HG03520 (cell line): ENCODE measurements around the gene ZNF850.
"Not testable (repeated sequence)": the region's sequence is repeated elsewhere in the genome, so short reads cannot be mapped to it uniquely, and the experiment has no call there.

Experiments used
- ATAC-seq: cut with Tn5 transposase; IDR thresholded peaks from one replicate; pipeline ENCODE4 v1.9.1; 2021; ENCODE audit warnings: mild to moderate bottlenecking, moderate library complexity; ENCODE audit not compliant: unreplicated experiment

Gene ZNF850

GRCh38 chr19:36772311-36773222 is at the start of gene ZNF850:
ZNF850 (minus strand) TSS chr19:36772807; CDS start chr19:36762606, 10,201 bp downstream.
- peak; percentile 83 for ATAC-seq

GRCh38 chr19:36821758-36822157 is 49.2 kb upstream of the ZNF850 start:
- no peak for ATAC-seq

DNA sequence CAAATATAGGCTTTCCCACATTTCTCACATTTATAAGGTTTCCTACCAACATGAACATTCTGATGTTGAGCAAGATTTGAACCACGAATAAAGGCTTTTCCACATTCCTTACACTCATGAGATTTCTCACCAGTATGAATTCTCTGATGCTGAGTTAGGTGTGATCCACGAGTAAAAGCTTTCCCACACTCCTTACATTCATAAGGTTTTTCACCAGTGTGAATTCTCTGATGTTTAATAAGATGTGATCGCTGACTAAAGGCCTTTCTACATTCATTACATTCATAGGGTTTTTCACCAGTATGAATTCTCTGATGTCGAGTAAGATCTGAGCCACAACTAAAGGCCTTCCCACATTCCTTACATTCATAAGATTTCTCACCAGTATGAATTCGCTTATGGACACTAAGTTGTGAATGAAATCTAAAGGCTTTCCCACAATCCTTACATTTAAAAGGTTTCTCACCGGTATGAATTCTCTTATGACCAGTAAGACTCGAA is 46.6 kb upstream of the ZNF850 start:
- no peak for ATAC-seq

- ATAC-seq: no peak
Measured at GRCh38 chr19:36807029-36807428, 34.4 kb upstream of the ZNF850 start.

DNA sequence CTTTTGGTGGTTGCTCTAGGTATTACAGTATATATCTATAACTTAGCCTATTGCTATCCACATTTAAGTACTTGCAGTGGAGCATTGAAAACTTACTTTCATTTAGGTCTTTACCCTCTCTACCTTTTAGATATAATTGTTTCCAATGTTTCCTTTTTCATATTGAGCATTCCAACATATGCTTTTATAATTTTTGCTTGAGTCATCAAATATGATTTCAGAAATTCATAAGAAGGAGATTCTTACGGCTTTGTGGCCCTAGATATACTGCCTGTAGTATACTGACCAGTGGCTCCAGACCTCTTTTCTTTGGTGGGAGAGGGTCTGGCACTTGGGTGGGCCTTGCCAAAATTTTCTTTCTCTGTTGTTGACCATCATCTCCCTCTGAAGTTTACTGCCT is 32.8 kb upstream of the ZNF850 start:
- ATAC-seq: no peak

GRCh38 chr19:36797786-36798108 is 25.1 kb upstream of the ZNF850 start:
- no peak for ATAC-seq

- ATAC-seq: no peak
Measured at GRCh38 chr19:36796714-36796992, 24.0 kb upstream of the ZNF850 start.

DNA sequence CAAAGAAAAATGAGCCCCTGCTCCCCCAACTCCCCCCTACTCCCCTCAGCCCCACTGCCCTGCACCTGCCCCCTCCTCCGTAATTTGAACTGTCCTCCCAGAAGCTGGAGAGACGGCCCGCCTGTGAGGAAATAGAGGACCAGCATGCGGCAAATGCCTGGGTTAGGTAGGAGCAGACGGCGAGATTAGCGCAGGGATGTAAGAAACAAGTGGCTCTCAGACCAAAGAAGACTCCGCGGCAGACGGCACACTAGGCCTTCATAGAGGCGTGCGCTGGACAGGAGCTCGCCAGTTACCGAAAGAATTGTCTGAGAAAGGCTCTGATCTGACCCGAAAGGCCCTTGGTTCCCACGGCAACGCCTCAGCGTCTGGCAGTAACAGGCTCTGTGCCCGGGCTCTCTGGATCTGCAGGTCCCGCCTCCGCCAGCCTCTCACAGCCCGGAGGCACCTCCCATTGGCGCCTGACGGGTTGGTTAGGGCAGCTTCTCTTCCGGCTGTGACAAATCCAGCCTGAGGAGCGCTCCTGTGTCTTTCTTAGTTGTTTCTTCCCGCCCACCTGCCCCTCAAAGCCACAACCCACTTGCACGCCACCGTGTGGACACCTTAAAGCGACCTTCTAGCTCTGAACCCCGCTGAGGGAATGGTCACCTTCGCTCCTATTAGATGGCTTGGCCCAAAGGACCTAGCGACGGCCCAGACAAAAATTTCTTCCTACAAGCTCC is 19.0 kb upstream of the ZNF850 start:
- ATAC-seq: not testable (repeated sequence)

GRCh38 chr19:36775768-36776167 is 3.2 kb upstream of the ZNF850 start:
- ATAC-seq: no peak

GRCh38 chr19:36773223-36773579 is 594 bp upstream of the ZNF850 start:
- no peak for ATAC-seq

GRCh38 chr19:36771261-36772231 is 1.1 kb downstream of the ZNF850 start:
- no peak for ATAC-seq

- no peak for ATAC-seq
Measured at GRCh38 chr19:36750066-36750691, 22.4 kb downstream of the ZNF850 start.

- ATAC-seq: not testable (repeated sequence)
Measured at GRCh38 chr19:36749613-36750012, 23.0 kb downstream of the ZNF850 start.

- no peak for ATAC-seq
Measured at GRCh38 chr19:36748431-36749275, 24.0 kb downstream of the ZNF850 start.

- no peak for ATAC-seq
Measured at GRCh38 chr19:36747750-36748149, 24.9 kb downstream of the ZNF850 start.

DNA sequence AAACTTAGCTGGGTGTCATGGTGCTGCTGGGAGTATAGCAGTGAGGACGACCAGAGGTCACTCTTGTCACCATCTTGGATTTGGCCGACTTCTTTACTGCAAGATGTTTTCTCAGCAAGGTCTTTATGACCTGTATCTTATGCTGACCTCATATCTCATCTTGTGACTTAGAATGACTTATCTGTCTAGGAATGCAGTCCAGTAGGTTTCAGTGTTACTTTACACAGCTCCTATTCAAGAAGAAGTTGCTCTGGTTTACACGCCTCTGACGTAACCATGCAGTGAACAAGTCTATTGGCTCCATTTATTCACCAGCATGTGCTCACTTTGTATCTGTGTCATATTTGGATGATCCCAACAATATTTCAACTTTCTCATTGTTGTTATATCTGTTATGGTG is 26.7 kb downstream of the ZNF850 start:
- no peak for ATAC-seq

DNA sequence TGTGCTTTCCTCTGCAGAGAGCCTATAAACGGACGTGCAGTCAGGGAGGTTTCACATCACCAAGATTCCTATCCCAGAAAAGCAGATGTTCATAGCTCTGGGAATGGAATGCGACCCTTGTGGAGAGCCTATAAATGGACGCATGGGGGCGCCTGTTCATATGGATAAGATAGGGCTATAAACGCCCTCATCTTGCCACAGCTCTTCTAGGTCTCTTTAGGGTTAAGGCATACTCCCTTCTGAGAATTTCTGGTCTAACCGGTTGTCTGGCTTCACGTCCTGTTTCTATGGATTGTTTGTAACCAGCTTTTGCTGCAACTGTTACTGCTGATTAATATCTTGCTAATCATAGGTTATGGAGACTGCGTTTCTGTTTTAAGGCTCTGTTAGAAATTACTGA is 36.4 kb downstream of the ZNF850 start:
- not testable (repeated sequence) for ATAC-seq

DNA sequence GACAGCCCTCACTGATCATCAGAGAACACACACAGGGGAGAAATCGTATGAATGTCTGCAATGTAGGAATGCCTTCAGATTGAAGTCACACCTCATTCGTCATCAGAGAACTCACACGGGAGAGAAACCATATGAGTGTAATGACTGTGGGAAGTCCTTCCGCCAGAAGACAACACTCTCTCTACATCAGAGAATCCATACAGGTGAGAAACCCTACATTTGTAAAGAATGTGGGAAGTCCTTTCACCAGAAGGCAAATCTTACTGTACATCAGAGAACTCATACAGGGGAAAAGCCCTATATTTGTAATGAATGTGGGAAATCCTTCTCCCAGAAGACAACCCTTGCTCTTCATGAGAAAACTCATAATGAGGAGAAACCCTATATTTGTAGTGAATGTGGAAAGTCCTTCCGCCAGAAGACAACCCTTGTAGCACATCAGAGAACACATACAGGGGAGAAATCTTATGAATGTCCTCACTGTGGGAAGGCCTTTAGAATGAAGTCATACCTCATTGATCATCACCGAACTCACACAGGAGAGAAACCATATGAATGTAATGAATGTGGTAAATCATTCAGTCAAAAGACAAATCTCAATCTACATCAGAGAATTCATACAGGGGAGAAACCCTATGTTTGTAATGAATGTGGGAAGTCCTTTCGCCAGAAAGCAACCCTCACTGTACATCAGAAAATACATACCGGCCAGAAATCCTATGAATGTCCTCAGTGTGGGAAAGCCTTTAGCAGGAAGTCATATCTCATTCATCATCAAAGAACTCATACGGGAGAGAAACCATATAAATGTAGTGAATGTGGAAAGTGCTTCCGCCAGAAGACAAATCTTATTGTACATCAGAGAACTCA is 52.7 kb downstream of the ZNF850 start:
- no peak for ATAC-seq

- ATAC-seq: no peak
Measured at GRCh38 chr19:36709423-36709822, 63.2 kb downstream of the ZNF850 start.
